Measurements from ENCODE around the gene ITPR1.
A peak's percentile ranks its signal among the peaks of the same experiment; 100 is the strongest.

ITPR1 gene

GRCh38 chr3:4729061-4729973 lies 236.2 kb downstream of the ITPR1 start:
- DNase-seq: no peak

GRCh38 chr3:4730719-4731118 lies 237.6 kb downstream of the ITPR1 start:
- DNase-seq: no peak

- DNase-seq: no peak
Observed at GRCh38 chr3:4731543-4732111, 238.5 kb downstream of the ITPR1 start.

- no peak for DNase-seq
Observed at GRCh38 chr3:4732925-4733324, 239.8 kb downstream of the ITPR1 start.

- no peak for DNase-seq
Observed at GRCh38 chr3:4734454-4734853, 241.3 kb downstream of the ITPR1 start.

GRCh38 chr3:4735243-4735642 lies 242.1 kb downstream of the ITPR1 start:
- no peak for DNase-seq

- DNase-seq: no peak
Observed at GRCh38 chr3:4736284-4736861, 243.2 kb downstream of the ITPR1 start.

- DNase-seq: no peak
Observed at GRCh38 chr3:4738737-4739274, 245.7 kb downstream of the ITPR1 start.

- DNase-seq: no peak
Observed at GRCh38 chr3:4739289-4740236, 246.4 kb downstream of the ITPR1 start.

GRCh38 chr3:4740397-4741105 lies 247.4 kb downstream of the ITPR1 start:
- DNase-seq: peak; percentile 13

- no peak for DNase-seq
Observed at GRCh38 chr3:4741106-4741403, 247.9 kb downstream of the ITPR1 start.

- no peak for DNase-seq
Observed at GRCh38 chr3:4741404-4742307, 248.5 kb downstream of the ITPR1 start.

- DNase-seq: no peak
Observed at GRCh38 chr3:4742359-4742758, 249.2 kb downstream of the ITPR1 start.

- DNase-seq: no peak
Observed at GRCh38 chr3:4743371-4743770, 250.2 kb downstream of the ITPR1 start.

GRCh38 chr3:4744405-4745234 lies 251.5 kb downstream of the ITPR1 start:
- DNase-seq: no peak

- no peak for DNase-seq
Observed at GRCh38 chr3:4745235-4745610, 252.1 kb downstream of the ITPR1 start.

GRCh38 chr3:4746241-4746958 lies 253.3 kb downstream of the ITPR1 start:
- DNase-seq: no peak

- DNase-seq: no peak
Observed at GRCh38 chr3:4748127-4748526, 255.0 kb downstream of the ITPR1 start.

- no peak for DNase-seq
Observed at GRCh38 chr3:4748701-4749378, 255.7 kb downstream of the ITPR1 start.
